B cell (primary cell): Measurements from ENCODE around the gene PRR14.
A peak's percentile ranks its signal among the peaks of the same experiment; 100 is the strongest.

ENCODE experiments used
- EZH2 ChIP-seq: IDR thresholded peaks from 2 replicates; pipeline ENCODE4 v1.6.1; 2012; ENCODE audit warnings: borderline replicate concordance, low read depth, mild to moderate bottlenecking, moderate library complexity, low read length; ENCODE audit not compliant: insufficient read depth, poor library complexity, severe bottlenecking
- TF ChIP-seq, protein P1 (sequence below): fragments of 200-600 bp; IDR thresholded peaks from one replicate; pipeline ENCODE4 v1.8.0; 2022; ENCODE audit warnings: antibody characterized with exemption, mild to moderate bottlenecking

DNA sequence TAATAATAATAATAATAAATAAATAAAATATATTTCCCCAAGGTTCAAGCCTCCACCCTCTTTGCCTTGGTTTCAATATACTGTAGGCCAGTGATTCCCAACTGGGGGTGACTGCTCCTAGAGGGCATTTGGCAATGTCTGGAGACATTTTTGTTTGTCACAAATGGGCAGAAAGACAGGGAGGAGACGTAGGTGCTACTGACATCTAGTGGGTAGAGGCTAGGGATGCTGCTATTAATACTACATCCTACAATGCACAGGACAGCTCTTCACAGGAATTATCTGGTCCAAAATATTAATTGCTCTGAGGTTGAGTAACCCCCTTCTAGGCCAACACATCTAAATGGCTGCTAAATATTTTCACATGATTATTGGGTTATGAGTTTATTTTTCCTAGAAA, 12.8 kb upstream of the PRR14 start:
- TF ChIP-seq EZH2: no peak
- TF ChIP-seq, protein P1, sequence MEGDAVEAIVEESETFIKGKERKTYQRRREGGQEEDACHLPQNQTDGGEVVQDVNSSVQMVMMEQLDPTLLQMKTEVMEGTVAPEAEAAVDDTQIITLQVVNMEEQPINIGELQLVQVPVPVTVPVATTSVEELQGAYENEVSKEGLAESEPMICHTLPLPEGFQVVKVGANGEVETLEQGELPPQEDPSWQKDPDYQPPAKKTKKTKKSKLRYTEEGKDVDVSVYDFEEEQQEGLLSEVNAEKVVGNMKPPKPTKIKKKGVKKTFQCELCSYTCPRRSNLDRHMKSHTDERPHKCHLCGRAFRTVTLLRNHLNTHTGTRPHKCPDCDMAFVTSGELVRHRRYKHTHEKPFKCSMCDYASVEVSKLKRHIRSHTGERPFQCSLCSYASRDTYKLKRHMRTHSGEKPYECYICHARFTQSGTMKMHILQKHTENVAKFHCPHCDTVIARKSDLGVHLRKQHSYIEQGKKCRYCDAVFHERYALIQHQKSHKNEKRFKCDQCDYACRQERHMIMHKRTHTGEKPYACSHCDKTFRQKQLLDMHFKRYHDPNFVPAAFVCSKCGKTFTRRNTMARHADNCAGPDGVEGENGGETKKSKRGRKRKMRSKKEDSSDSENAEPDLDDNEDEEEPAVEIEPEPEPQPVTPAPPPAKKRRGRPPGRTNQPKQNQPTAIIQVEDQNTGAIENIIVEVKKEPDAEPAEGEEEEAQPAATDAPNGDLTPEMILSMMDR: peak; percentile 36
